Testis (tissue), 2 donors: ENCODE results near the gene NPIPB8.
"Not testable (repeated sequence)": the region's sequence is repeated elsewhere in the genome, so short reads cannot be mapped to it uniquely, and the experiment has no call there.

Source experiments
- POLR2A ChIP-seq: fragments of 450-650 bp; IDR thresholded peaks from one replicate; pipeline ENCODE4 v1.6.1; 2017; ENCODE audit warnings: antibody characterized with exemption, mild to moderate bottlenecking, moderate library complexity
- TF ChIP-seq, protein P1 (sequence below), 3 experiments: fragments of 450-650 bp in 2 of 3; fragments of 200-600 bp in 1 of 3; sonication (generic) in 1 of 3; IDR thresholded peaks; one replicate each; pipeline ENCODE4 v1.5.1; 2016 to 2019; ENCODE audit warnings: antibody characterized with exemption in 3 of 3, mild to moderate bottlenecking in 2 of 3, moderate library complexity in 1 of 3

DNA sequence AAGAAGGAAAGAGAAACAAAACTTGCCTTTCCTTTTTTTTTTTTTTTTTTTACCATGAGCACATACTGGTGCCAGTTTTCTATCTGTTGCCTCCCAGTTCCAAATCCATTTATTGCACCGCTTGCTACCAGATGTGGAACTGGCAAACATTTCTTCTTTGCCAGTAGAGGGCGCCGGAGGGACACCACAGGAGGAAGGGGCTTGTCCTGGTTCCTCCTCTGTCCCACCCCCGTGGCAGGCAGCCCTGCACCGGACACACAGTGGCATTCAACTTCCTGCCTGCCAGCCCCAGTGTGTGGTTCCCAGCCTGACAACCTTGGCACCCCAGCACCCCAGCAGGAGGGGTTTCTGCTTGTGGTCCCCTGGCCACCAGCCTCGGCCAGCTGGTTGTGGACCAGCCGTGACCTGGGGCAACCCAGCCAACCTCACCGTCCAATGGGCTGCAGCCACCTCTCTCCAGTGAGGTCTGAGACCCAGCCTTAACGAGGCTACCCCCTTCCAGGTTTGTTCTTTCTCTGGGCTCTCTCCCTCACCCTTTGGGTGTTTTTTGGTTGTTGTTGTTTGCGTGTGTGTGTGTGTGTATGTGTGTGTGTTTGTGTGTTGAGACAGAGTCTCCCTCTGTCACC, 50.6 kb downstream of the NPIPB8 start:
- TF ChIP-seq, protein P1, sequence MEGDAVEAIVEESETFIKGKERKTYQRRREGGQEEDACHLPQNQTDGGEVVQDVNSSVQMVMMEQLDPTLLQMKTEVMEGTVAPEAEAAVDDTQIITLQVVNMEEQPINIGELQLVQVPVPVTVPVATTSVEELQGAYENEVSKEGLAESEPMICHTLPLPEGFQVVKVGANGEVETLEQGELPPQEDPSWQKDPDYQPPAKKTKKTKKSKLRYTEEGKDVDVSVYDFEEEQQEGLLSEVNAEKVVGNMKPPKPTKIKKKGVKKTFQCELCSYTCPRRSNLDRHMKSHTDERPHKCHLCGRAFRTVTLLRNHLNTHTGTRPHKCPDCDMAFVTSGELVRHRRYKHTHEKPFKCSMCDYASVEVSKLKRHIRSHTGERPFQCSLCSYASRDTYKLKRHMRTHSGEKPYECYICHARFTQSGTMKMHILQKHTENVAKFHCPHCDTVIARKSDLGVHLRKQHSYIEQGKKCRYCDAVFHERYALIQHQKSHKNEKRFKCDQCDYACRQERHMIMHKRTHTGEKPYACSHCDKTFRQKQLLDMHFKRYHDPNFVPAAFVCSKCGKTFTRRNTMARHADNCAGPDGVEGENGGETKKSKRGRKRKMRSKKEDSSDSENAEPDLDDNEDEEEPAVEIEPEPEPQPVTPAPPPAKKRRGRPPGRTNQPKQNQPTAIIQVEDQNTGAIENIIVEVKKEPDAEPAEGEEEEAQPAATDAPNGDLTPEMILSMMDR (IDR thresholded peaks at IDR 0.05), result not testable (repeated sequence)
- not testable (repeated sequence) for TF ChIP-seq POLR2A
